NCI-H2107 treated with DMSO at 0.1 percent for 48 hours (cell line): Measurements from ENCODE around the gene ZFAND4.
A peak's percentile ranks its signal among the peaks of the same experiment; 100 is the strongest.
"Not testable (repeated sequence)": the region's sequence is repeated elsewhere in the genome, so short reads cannot be mapped to it uniquely, and the experiment has no call there.

ENCODE experiments used
- DNase-seq: peaks from one replicate; lab custom pipeline; 2025; ENCODE audit not compliant: unreplicated experiment; lab: John Stamatoyannopoulos, UW

Gene ZFAND4

DNA sequence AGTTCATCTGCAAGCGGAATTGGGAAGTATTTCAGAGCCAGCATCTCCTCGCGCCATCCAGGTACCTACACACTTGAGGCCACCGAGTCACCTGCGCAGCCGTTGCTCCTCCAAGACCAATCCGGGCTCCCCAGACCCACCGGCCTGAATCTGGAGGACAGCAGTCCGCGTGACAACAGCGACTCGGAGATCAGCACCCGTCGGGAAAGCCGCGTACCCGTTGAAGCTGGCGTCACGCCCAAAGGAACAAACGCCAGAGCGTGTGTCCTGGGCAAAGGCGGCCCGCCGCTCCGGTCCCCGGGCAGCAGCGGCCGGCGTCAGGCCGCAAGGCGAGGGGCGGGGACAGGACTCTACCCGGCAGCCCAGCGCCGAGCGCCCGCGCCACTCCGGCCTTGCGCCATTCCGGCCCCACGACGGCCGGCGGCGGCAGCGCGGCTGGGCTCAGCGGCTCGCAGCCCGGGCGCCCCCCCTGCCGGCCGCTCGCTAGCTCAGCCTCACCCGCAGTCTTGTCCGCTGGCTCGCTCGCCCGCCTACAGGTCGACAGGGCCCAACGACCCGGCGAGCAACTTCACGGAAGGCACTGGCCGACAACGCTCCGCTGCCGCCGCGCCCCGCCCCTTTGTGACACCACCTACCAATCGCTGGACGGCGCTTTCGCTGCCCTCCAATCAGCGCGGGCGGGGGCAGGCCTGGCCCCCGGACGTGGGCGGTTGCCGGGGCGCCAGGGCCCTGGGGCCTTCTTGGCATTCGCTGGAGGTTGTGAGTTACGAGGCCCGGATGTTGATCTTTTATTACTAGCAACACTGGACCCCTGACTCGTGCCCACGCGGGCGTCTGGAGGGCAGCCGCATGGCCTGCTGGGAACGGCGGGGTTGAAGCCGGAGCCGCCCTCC is at the start of gene ZFAND4:
TSS of gene ZFAND4 (minus strand) at position 592 of the 893 bp plus-strand sequence. CDS start 9,047 bp downstream, outside the sequence.
- DNase-seq, result peak; percentile 66

DNA sequence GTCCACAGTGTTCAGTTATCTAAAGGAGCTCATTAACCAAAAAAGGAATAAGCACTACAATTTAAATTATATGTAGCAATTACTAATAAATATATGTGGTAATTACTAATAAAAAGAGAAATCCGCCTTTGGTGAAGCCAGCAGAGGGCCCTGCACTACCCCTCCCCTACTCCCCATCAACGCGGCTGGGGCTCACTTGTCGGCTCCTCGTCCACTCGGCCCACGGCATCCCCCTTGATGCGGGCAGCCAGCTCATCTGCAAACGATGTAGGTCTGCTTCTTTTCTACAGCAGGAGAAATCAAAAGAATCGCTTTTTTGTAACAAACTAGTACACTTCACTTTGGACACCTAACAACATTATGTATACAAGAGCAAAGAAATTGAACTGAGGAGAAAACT is 48.9 kb upstream of the ZFAND4 start:
- DNase-seq, result not testable (repeated sequence)

- not testable (repeated sequence) for DNase-seq
Observed at GRCh38 chr10:45717642-45718041, 45.1 kb upstream of the ZFAND4 start.

- not testable (repeated sequence) for DNase-seq
Observed at GRCh38 chr10:45717053-45717452, 44.5 kb upstream of the ZFAND4 start.

DNA sequence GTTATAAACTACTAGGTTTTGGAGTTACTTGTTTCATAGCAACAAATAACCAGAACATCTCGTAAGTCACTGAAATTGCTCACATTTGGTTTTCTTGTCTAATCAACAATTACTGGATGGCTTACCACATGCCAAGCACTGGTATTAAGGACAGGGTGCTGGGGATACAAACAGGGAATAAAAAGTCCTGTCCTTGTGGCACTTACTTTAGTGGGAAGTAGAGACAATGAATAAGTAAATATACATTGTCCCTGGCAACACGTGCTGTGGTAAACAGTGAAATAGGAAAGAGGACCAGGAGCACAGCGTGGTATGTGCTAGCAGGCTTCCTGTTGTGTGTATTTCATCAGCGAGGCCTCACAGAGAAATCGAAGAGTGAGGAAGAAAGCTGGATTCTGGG is 38.7 kb upstream of the ZFAND4 start:
- DNase-seq, result not testable (repeated sequence)

DNA sequence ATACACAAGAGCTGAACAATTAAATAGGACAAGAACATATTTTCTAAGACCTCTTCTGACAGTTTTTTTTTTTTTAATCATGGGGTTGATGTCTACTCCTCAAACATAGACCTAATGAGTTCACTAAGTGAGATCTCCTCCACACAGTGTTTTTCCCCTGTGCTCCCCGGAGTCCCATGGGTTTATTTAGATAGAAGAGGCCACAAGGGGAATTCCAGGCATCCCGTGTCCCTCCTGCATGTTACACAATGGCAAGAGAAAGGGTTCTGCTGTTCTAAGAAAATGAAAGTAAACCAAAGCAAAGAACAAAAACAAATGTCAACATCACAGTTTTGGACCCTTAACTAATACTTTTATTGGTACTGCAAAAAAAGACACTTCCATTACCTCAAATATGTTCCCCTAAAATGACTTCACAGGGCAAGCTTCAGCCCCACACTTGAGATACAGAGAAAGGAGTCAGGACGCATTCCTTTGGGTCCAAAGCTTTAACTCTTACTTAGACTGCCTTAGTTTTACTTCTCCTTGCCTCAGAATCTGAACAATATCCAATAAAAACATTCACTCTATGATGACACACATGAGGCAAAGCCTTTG is 37.7 kb upstream of the ZFAND4 start:
- not testable (repeated sequence) for DNase-seq

- not testable (repeated sequence) for DNase-seq
Observed at GRCh38 chr10:45678467-45678866, 5.9 kb upstream of the ZFAND4 start.

DNA sequence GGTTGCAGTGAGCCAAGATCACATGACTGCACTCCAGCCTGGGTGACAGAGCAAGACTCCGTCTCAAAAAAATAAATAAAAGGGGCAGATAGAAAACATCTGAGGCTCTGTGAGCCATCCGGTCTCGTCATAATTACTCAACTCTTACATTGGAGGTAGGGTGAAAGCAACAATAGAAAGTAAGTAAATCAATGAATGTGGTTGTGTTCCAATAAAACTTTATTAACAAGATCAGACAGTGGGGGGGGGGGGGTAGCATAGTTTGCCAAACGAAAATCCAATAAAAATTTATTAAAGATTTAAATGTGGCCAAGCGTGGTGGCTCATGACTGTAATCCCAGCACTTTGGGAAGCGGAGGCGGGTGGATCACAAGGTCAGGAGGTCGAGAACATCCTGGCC is 2.8 kb upstream of the ZFAND4 start:
- no peak for DNase-seq

DNA sequence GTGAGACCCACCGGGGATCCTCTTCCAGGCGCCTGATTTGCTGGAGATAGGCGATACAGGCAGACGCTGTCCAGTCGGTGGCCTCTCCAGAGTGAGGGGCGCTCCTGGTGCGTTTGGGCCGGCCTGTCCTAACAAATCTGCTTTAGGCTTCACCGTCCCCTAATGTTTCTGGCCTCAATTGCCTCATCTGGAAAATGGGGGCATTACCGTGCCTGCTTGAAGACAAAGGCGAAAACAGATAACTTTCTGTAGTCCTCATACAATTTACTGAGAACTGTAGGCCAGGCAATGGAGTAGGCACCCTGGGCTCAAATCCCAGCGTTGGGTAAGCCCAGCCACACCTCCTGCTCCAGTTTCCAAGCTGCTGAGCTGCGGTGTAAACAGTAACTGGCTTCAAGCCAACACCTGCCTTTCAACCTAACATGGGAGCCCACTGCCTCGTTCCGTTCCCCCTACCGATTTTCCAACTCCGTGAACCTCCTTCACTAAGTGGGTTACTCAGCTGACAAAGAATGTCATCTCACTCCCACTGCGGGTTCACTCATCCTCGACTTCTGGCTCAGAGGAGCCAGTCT is 589 bp upstream of the ZFAND4 start:
- peak; percentile 13 for DNase-seq

GRCh38 chr10:45671300-45671699 is 1.3 kb downstream of the ZFAND4 start:
- not testable (repeated sequence) for DNase-seq

GRCh38 chr10:45669897-45670296 is 2.7 kb downstream of the ZFAND4 start:
- DNase-seq, result not testable (repeated sequence)

DNA sequence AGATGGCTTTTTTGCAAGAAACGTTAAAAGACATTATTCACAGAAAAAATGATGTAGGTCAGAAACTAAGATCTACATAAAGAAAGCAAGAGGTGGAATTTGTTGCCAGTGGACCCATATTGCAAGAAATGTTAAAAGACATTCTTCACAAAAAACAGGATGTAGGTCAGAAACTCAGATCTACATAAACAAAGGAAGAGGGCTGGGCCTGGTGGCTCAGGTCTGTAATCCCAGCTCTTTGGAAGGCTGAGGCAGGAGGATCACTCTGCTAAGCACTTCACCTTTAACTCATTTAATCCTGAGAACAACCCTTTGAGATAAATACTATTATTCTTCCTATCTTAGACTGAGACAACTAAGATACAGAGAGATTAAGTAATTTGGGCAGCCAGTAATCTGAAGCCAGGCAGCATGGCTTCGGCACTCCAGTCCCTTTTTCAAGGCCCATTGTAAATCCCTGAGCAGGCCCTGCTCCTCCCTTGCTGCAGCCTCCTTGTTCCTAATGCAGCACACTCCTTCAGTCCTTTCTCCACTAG is 11.6 kb downstream of the ZFAND4 start:
- no peak for DNase-seq

- DNase-seq, result no peak
Observed at GRCh38 chr10:45657033-45657926, 15.3 kb downstream of the ZFAND4 start.

- DNase-seq, result no peak
Observed at GRCh38 chr10:45655219-45655618, 17.4 kb downstream of the ZFAND4 start.

DNA sequence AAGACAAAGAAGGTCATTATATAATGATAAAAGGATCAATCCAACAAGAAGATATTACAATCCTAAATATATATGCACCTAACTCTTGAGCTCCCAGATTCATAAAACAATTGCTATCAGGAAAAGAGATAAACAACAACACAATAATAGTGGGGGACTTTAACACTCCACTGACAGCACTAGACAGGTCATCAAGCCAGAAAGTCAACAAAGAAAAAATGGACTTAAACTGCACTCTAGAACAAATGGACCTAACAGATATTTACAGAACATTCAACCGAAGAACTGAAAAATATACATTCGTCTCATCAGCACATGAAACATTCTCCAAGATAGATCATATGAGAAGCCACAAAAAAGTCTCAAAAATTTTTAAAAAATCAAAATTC is 17.8 kb downstream of the ZFAND4 start:
- not testable (repeated sequence) for DNase-seq

DNA sequence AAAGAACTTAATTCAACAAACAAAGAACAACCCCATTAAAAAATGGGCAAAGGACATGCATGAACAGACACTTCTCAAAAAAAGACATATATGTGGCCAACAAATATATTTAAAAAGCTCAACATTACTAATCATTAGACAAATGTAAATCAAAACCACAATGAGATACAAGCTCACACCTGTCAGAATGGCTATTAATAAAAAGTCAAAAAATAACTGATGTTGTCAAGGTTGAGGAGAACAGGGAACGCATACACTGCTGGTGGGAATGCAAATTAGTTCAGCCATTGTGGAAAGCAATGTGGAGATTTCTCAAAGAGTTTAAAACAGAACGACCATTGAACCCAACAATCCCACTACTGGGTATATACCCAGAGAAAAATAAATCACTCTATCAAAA is 19.1 kb downstream of the ZFAND4 start:
- DNase-seq, result no peak

DNA sequence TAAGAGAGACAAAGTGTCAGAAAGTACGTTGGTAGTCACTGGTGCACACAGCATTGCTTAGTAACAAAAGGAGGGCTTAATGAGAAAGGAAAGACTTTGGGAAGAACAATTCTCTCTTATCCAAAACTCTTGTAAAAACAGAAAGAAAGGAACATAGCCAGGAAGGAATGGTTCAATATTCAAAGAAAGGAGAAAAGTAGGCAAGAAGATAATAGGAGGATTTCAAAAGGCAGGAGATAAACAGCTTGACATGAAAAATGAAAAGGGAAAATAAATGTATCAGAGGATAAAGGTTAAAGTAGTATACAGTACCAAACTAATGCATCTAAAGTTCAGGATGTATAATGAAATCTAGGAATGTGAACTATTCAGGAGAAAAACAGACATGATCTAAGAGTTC is 20.1 kb downstream of the ZFAND4 start:
- DNase-seq, result no peak

GRCh38 chr10:45649296-45649695 is 23.3 kb downstream of the ZFAND4 start:
- DNase-seq, result no peak

GRCh38 chr10:45647118-45647517 is 25.5 kb downstream of the ZFAND4 start:
- no peak for DNase-seq

- no peak for DNase-seq
Observed at GRCh38 chr10:45646384-45647050, 26.1 kb downstream of the ZFAND4 start.
